Spleen (tissue), 7 donors: ENCODE results near the gene ANKRD29.

Experiments used
- CTCF ChIP-seq, 11 experiments: fragments of 200-600 bp in 7 of 11; fragments of 450-650 bp in 4 of 11; sonication (generic) in 4 of 11; IDR thresholded peaks in 8 of 11; conservative IDR thresholded peaks in 3 of 11; 1 replicate in 7 of 11; 2 replicates in 4 of 11; pipeline versions ENCODE4 v1.4.0 to v1.8.0; 2016 to 2021; ENCODE audit warnings: antibody characterized with exemption in 11 of 11, inconsistent platforms in 4 of 11, mild to moderate bottlenecking in 1 of 11
- POLR2A ChIP-seq, 3 donors: fragments of 450-650 bp; IDR thresholded peaks; one replicate each; pipeline ENCODE4 v1.5.1; 2017; ENCODE audit warnings: antibody characterized with exemption in 3 of 3, mild to moderate bottlenecking in 1 of 3
- donor health status: DM: no; HTN: no; CAD: no; lungs with moderate emphysema.
- donor health status: DM: no; HTN: no; CAD: no.
- donor health status: DM: no; HTN: no; CAD: no.

- TF ChIP-seq POLR2A (IDR thresholded peaks at IDR 0.05) (no peak), CTCF (IDR thresholded peaks at IDR 0.05 in 8 of 11, conservative IDR thresholded peaks at IDR 0.05 in 3 of 11) (no peak)
Measured at GRCh38 chr18:23669202-23669766, 6.6 kb upstream of the ANKRD29 start.
